ENCODE results near the gene ALS2.
"Not testable (repeated sequence)": the region's sequence is repeated elsewhere in the genome, so short reads cannot be mapped to it uniquely, and the experiment has no call there.

ALS2 gene

DNA sequence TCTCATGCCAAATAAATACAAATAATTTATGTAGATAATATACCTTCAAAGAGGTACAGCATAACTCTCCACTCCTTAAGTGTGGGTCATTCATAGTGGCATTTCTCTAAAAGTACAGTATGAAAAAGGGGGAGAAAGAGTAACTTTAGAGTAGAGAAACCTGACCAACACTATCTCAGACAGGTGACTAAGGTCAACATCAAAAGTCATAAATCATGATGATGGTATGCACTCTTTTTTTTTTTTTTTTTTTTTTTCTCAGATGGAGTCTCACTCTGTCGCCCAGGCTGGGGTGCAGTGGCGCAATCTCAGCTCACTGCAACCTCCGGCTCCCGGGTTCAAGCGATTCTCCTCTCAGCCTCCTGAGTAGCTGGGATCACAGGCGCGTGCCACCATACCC lies 29.9 kb upstream of the ALS2 start:
- H2BK5ac ChIP-seq (ENCODE audit: low read depth, low read length, poor library complexity, severe bottlenecking); DNase-seq; H3K18ac ChIP-seq (ENCODE audit: low read depth in 1 of 2, low read length in 2 of 2); H4K91ac ChIP-seq (ENCODE audit: low read length); H3K14ac ChIP-seq (ENCODE audit: low read length in 2 of 2); H2AK5ac ChIP-seq (ENCODE audit: low read length, severe bottlenecking); H3K4me2 ChIP-seq (ENCODE audit: low read length, poor library complexity, severe bottlenecking); H3K27me3 ChIP-seq (ENCODE audit: control insufficient read depth in 1 of 2, insufficient read depth in 1 of 2, low read length in 2 of 2); H4K8ac ChIP-seq (ENCODE audit: low read length); H3K79me1 ChIP-seq (replicated peaks; ENCODE audit: low read length, poor library complexity, severe bottlenecking); H2BK15ac ChIP-seq (ENCODE audit: low read depth, poor library complexity, severe bottlenecking); H3K4me3 ChIP-seq (ENCODE audit: insufficient read depth in 1 of 2, low read depth in 1 of 2, low read length in 2 of 2); H3K27ac ChIP-seq (ENCODE audit: low read length, poor library complexity, severe bottlenecking); H3K4me1 ChIP-seq (ENCODE audit: control insufficient read depth, insufficient read depth, low read depth, low read length); H3K23ac ChIP-seq (ENCODE audit: low read length in 2 of 2); H2AFZ ChIP-seq (ENCODE audit: low read depth, low read length); H3K9ac ChIP-seq (ENCODE audit: low read length); H3K9me3 ChIP-seq (ENCODE audit: control insufficient read depth, low read length); H3K4ac ChIP-seq (ENCODE audit: low read depth in 1 of 2, low read length in 2 of 2); H2BK120ac ChIP-seq (ENCODE audit: low read depth, low read length); H2BK12ac ChIP-seq (ENCODE audit: low read length in 2 of 2); H3K36me3 ChIP-seq (ENCODE audit: control insufficient read depth in 1 of 2, insufficient read depth in 2 of 2, low read depth in 1 of 2, low read length in 2 of 2): not testable (repeated sequence)
- WGBS, result 90% methylated on average over 7 of the region's 7 CpGs

GRCh38 chr2:201809633-201810032 lies 28.9 kb upstream of the ALS2 start:
- H3K9me3 ChIP-seq (ENCODE audit: control insufficient read depth, low read length), result no peaks in the 10 kb centered on the region
- no peaks in the 10 kb centered on the region for H3K36me3 ChIP-seq (ENCODE audit: control insufficient read depth in 1 of 2, insufficient read depth in 2 of 2, low read depth in 1 of 2, low read length in 2 of 2)
- H2AFZ ChIP-seq (ENCODE audit: low read depth, low read length), result no peak overlapping the region
- H3K4me3 ChIP-seq (ENCODE audit: insufficient read depth in 1 of 2, low read depth in 1 of 2, low read length in 2 of 2), result no peak overlapping the region
- 84% methylated on average over 1 of the region's 4 CpGs for WGBS
- H2BK5ac ChIP-seq (ENCODE audit: low read depth, low read length, poor library complexity, severe bottlenecking), result no peak overlapping the region
- H2BK12ac ChIP-seq (ENCODE audit: low read length in 2 of 2), result peak overlapping the region in 1 of 2 experiments; percentile 52
- H3K14ac ChIP-seq (ENCODE audit: low read length in 2 of 2), result peak overlapping the region in 1 of 2 experiments; percentile 84
- H3K4ac ChIP-seq (ENCODE audit: low read depth in 1 of 2, low read length in 2 of 2), result no peak overlapping the region
- H2AK5ac ChIP-seq (ENCODE audit: low read length, severe bottlenecking), result no peak overlapping the region
- H3K23ac ChIP-seq (ENCODE audit: low read length in 2 of 2), result no peak overlapping the region
- no peak overlapping the region for H3K9ac ChIP-seq (ENCODE audit: low read length)
- H3K79me1 ChIP-seq (replicated peaks; ENCODE audit: low read length, poor library complexity, severe bottlenecking), result no peaks in the 10 kb centered on the region
- H2BK15ac ChIP-seq (ENCODE audit: low read depth, poor library complexity, severe bottlenecking), result no peak overlapping the region
- H3K4me1 ChIP-seq (ENCODE audit: control insufficient read depth, insufficient read depth, low read depth, low read length), result peaks cover 3% of the 10 kb centered on the region
- no peaks in the 10 kb centered on the region for H3K27me3 ChIP-seq (ENCODE audit: control insufficient read depth in 1 of 2, insufficient read depth in 1 of 2, low read length in 2 of 2)
- no peak overlapping the region for H3K27ac ChIP-seq (ENCODE audit: low read length, poor library complexity, severe bottlenecking)
- no peak for DNase-seq
- H4K8ac ChIP-seq (ENCODE audit: low read length), result no peak overlapping the region
- no peak overlapping the region for H2BK120ac ChIP-seq (ENCODE audit: low read depth, low read length)
- H4K91ac ChIP-seq (ENCODE audit: low read length), result no peak overlapping the region
- no peak overlapping the region for H3K4me2 ChIP-seq (ENCODE audit: low read length, poor library complexity, severe bottlenecking)
- H3K18ac ChIP-seq (ENCODE audit: low read depth in 1 of 2, low read length in 2 of 2), result peak overlapping the region in 1 of 2 experiments; percentile 66

GRCh38 chr2:201808027-201808426 lies 27.3 kb upstream of the ALS2 start:
- H4K8ac ChIP-seq (ENCODE audit: low read length), result no peak overlapping the region
- no peak overlapping the region for H2AK5ac ChIP-seq (ENCODE audit: low read length, severe bottlenecking)
- peaks cover 6% of the 10 kb centered on the region for H3K4me1 ChIP-seq (ENCODE audit: control insufficient read depth, insufficient read depth, low read depth, low read length)
- no peak overlapping the region for H4K91ac ChIP-seq (ENCODE audit: low read length)
- no peak overlapping the region for H2BK15ac ChIP-seq (ENCODE audit: low read depth, poor library complexity, severe bottlenecking)
- H3K79me1 ChIP-seq (replicated peaks; ENCODE audit: low read length, poor library complexity, severe bottlenecking), result no peaks in the 10 kb centered on the region
- H3K27me3 ChIP-seq (ENCODE audit: control insufficient read depth in 1 of 2, insufficient read depth in 1 of 2, low read length in 2 of 2), result no peaks in the 10 kb centered on the region
- no peak overlapping the region for H3K4ac ChIP-seq (ENCODE audit: low read depth in 1 of 2, low read length in 2 of 2)
- H2BK120ac ChIP-seq (ENCODE audit: low read depth, low read length), result peak overlapping the region; percentile 27
- no peak overlapping the region for H3K18ac ChIP-seq (ENCODE audit: low read depth in 1 of 2, low read length in 2 of 2)
- peak overlapping the region; percentile 98 for H3K27ac ChIP-seq (ENCODE audit: low read length, poor library complexity, severe bottlenecking)
- 84% methylated on average over 2 of the region's 2 CpGs for WGBS
- peak overlapping the region in 1 of 2 experiments; percentile 68 for H3K4me3 ChIP-seq (ENCODE audit: insufficient read depth in 1 of 2, low read depth in 1 of 2, low read length in 2 of 2)
- no peak overlapping the region for H2AFZ ChIP-seq (ENCODE audit: low read depth, low read length)
- peak overlapping the region; percentile 22 for H2BK5ac ChIP-seq (ENCODE audit: low read depth, low read length, poor library complexity, severe bottlenecking)
- H3K9me3 ChIP-seq (ENCODE audit: control insufficient read depth, low read length), result no peaks in the 10 kb centered on the region
- H2BK12ac ChIP-seq (ENCODE audit: low read length in 2 of 2), result no peak overlapping the region
- H3K4me2 ChIP-seq (ENCODE audit: low read length, poor library complexity, severe bottlenecking), result no peak overlapping the region
- H3K23ac ChIP-seq (ENCODE audit: low read length in 2 of 2), result no peak overlapping the region
- H3K14ac ChIP-seq (ENCODE audit: low read length in 2 of 2), result no peak overlapping the region
- H3K9ac ChIP-seq (ENCODE audit: low read length), result peak overlapping the region; percentile 80
- no peaks in the 10 kb centered on the region for H3K36me3 ChIP-seq (ENCODE audit: control insufficient read depth in 1 of 2, insufficient read depth in 2 of 2, low read depth in 1 of 2, low read length in 2 of 2)
- no peak for DNase-seq

GRCh38 chr2:201807452-201807999 lies 26.8 kb upstream of the ALS2 start:
- Histone ChIP-seq H4K91ac (ENCODE audit: low read length) (no peak overlapping the region), H2BK15ac (ENCODE audit: low read depth, poor library complexity, severe bottlenecking) (peak overlapping the region; percentile 21), H3K4ac (ENCODE audit: low read depth in 1 of 2, low read length in 2 of 2) (peak overlapping the region in 1 of 2 experiments; percentile 49), H2AFZ (ENCODE audit: low read depth, low read length) (no peak overlapping the region), H3K27me3 (ENCODE audit: control insufficient read depth in 1 of 2, insufficient read depth in 1 of 2, low read length in 2 of 2) (no peaks in the 10 kb centered on the region), H2BK5ac (ENCODE audit: low read depth, low read length, poor library complexity, severe bottlenecking) (peak overlapping the region; percentile 22), H3K9me3 (ENCODE audit: control insufficient read depth, low read length) (no peaks in the 10 kb centered on the region), H3K4me2 (ENCODE audit: low read length, poor library complexity, severe bottlenecking) (peak overlapping the region; percentile 49), H2BK12ac (ENCODE audit: low read length in 2 of 2) (no peak overlapping the region), H3K4me3 (ENCODE audit: insufficient read depth in 1 of 2, low read depth in 1 of 2, low read length in 2 of 2) (peak overlapping the region in 1 of 2 experiments; percentile 68), H2BK120ac (ENCODE audit: low read depth, low read length) (peak overlapping the region; percentile 27), H3K9ac (ENCODE audit: low read length) (peak overlapping the region; percentile 80), H2AK5ac (ENCODE audit: low read length, severe bottlenecking) (peak overlapping the region; percentile 84), H3K18ac (ENCODE audit: low read depth in 1 of 2, low read length in 2 of 2) (peak overlapping the region in 1 of 2 experiments; percentile 71), H3K79me1 (replicated peaks; ENCODE audit: low read length, poor library complexity, severe bottlenecking) (no peaks in the 10 kb centered on the region), H3K23ac (ENCODE audit: low read length in 2 of 2) (no peak overlapping the region), H3K4me1 (ENCODE audit: control insufficient read depth, insufficient read depth, low read depth, low read length) (peaks cover 6% of the 10 kb centered on the region), H3K14ac (ENCODE audit: low read length in 2 of 2) (no peak overlapping the region), H3K27ac (ENCODE audit: low read length, poor library complexity, severe bottlenecking) (peak overlapping the region; percentile 98), H4K8ac (ENCODE audit: low read length) (no peak overlapping the region), H3K36me3 (ENCODE audit: control insufficient read depth in 1 of 2, insufficient read depth in 2 of 2, low read depth in 1 of 2, low read length in 2 of 2) (no peaks in the 10 kb centered on the region)
- WGBS, result 35% methylated on average over 7 of the region's 8 CpGs
- peak; percentile 65 for DNase-seq

Measured in mesenchymal stem cell (in vitro differentiated cells and primary cell).